A549 (cell line): Measurements from ENCODE around the gene PLEKHF1. TPM values are rescaled to one million over a fixed set of nuclear protein-coding genes. Genes with fewer than 3 reads are reported as not detected.

ENCODE experiments used
- ATAC-seq, 2 experiments: fragments of 200-7000 bp in 1 of 2; fragments of >200 bp in 1 of 2; cut with Nextera tagmentation in 1 of 2; cut with Tn5 transposase in 1 of 2; 3 replicates each; pipeline versions ENCODE4 v1.8.0 to v1.9.1; 2018 to 2020; ENCODE audit warnings: mild to moderate bottlenecking in 1 of 2, moderate library complexity in 1 of 2
- CTCF ChIA-PET: fragments of 300-600 bp; sonication (Branson Sonifier 250); formaldehyde crosslinking; extraction: SDS; loops from one replicate; lab custom pipeline; 2021; ENCODE audit warnings: antibody characterized with exemption, inconsistent platforms; lab: Yijun Ruan, JAX
- POLR2A ChIA-PET: fragments of 350-600 bp; formaldehyde crosslinking; extraction: SDS; loops from one replicate; lab custom pipeline; 2021; ENCODE audit warnings: antibody characterized with exemption, inconsistent platforms; lab: Yijun Ruan, JAX
- DNase-seq, 2 experiments: peaks; one replicate each; pipeline versions ENCODE4 v3.0.0 to v3.0.0-alpha.2; 2011 to 2016; ENCODE audit warnings: low read depth in 1 of 2, low spot score in 1 of 2
- FAIRE-seq: peaks from 2 replicates; lab custom pipeline; 2011; peaks lifted over from hg19 to GRCh38; lab: Jason Lieb, UNC
- H3K27ac ChIP-seq, 2 experiments: fragments of >200 bp; sonication (Bioruptor Twin); formaldehyde crosslinking; 3 replicates each; pipeline ENCODE4 v1.5.1; 2016 to 2017
- H3K4me1 ChIP-seq: fragments of >200 bp; sonication (Bioruptor Twin); formaldehyde crosslinking; 3 replicates; pipeline ENCODE4 v1.6.1; 2016
- H3K4me2 ChIP-seq: fragments of >200 bp; sonication (Bioruptor Twin); formaldehyde crosslinking; 3 replicates; pipeline ENCODE4 v1.6.1; 2016
- H3K4me3 ChIP-seq: fragments of >200 bp; sonication (Bioruptor Twin); formaldehyde crosslinking; 3 replicates; pipeline ENCODE4 v1.5.1; 2016
- H3K9me3 ChIP-seq: fragments of >200 bp; sonication (Bioruptor Twin); formaldehyde crosslinking; 3 replicates; pipeline ENCODE4 v1.6.1; 2016
- EHMT2 ChIP-seq: fragments of 200-600 bp; sonication (generic); IDR thresholded peaks from 2 replicates; pipeline ENCODE4 v1.6.1; 2016; ENCODE audit warnings: antibody characterized with exemption, low read depth, mild to moderate bottlenecking, moderate library complexity
- FOXS1 ChIP-seq: fragments of 250-450 bp; sonication (Bioruptor Pico); IDR thresholded peaks from 2 replicates; pipeline ENCODE4 v1.5.0; 2020; ENCODE audit warnings: mild to moderate bottlenecking, moderate library complexity
- HOXB13 ChIP-seq: fragments of 250-450 bp; sonication (Bioruptor Pico); IDR thresholded peaks from 2 replicates; pipeline ENCODE4 v1.5.0; 2020; ENCODE audit warnings: low read depth, mild to moderate bottlenecking, moderate library complexity
- HOXB5 ChIP-seq: fragments of 250-450 bp; sonication (Bioruptor Pico); IDR thresholded peaks from 2 replicates; pipeline ENCODE4 v1.5.0; 2020; ENCODE audit warnings: mild to moderate bottlenecking, moderate library complexity
- KDM5A ChIP-seq: fragments of 200-600 bp; sonication (generic); IDR thresholded peaks from 2 replicates; pipeline ENCODE4 v1.6.1; 2016; ENCODE audit warnings: antibody characterized with exemption, mild to moderate bottlenecking
- MAFK ChIP-seq: fragments of 450-650 bp; IDR thresholded peaks from 2 replicates; pipeline ENCODE4 v1.6.1; 2014; ENCODE audit not compliant: partially characterized antibody
- NR3C1 ChIP-seq: fragments of >200 bp; sonication (Bioruptor Twin); formaldehyde crosslinking; IDR thresholded peaks from 3 replicates; pipeline ENCODE4 v1.6.1; 2017
- PHF8 ChIP-seq: fragments of 200-600 bp; sonication (generic); IDR thresholded peaks from 2 replicates; pipeline ENCODE4 v1.6.1; 2016; ENCODE audit warnings: low read depth, mild to moderate bottlenecking, antibody characterized with exemption, moderate library complexity, borderline replicate concordance
- RAD21 ChIP-seq, 2 experiments: fragments of >200 bp in 1 of 2; sonication (Bioruptor Twin) in 1 of 2; formaldehyde crosslinking in 1 of 2; IDR thresholded peaks in 1 of 2; conservative IDR thresholded peaks in 1 of 2; 2 replicates in 1 of 2; 3 replicates in 1 of 2; pipeline ENCODE4 v1.6.1; 2012 to 2018; ENCODE audit warnings: inconsistent platforms in 1 of 2
- REST ChIP-seq: fragments of 200-600 bp; sonication (generic); IDR thresholded peaks from 2 replicates; pipeline ENCODE4 v1.6.1; 2016; ENCODE audit warnings: antibody characterized with exemption, mild to moderate bottlenecking, moderate library complexity
- RFX5 ChIP-seq: fragments of 450-650 bp; IDR thresholded peaks from 2 replicates; pipeline ENCODE4 v1.7.1; 2014; ENCODE audit warnings: antibody characterized with exemption, mild to moderate bottlenecking, moderate library complexity
- RNF2 ChIP-seq: fragments of 200-600 bp; sonication (generic); IDR thresholded peaks from 2 replicates; pipeline ENCODE4 v1.6.1; 2016; ENCODE audit warnings: low read depth, mild to moderate bottlenecking, antibody characterized with exemption, moderate library complexity, borderline replicate concordance
- TFCP2L1 ChIP-seq: fragments of 250-450 bp; sonication (Bioruptor Pico); IDR thresholded peaks from 2 replicates; pipeline ENCODE4 v1.5.0; 2021; ENCODE audit warnings: mild to moderate bottlenecking
- TP53 ChIP-seq: fragments of 250-450 bp; sonication (Bioruptor Pico); IDR thresholded peaks from 2 replicates; pipeline ENCODE4 v1.5.0; 2021; ENCODE audit warnings: mild to moderate bottlenecking, moderate library complexity
- ZC3H11A ChIP-seq: fragments of 450-650 bp; IDR thresholded peaks from 2 replicates; pipeline ENCODE4 v1.6.1; 2014; ENCODE audit warnings: antibody characterized with exemption, mild to moderate bottlenecking
- ZFP36 ChIP-seq: fragments of 450-650 bp; IDR thresholded peaks from 2 replicates; pipeline ENCODE4 v1.6.1; 2014; ENCODE audit warnings: borderline replicate concordance; ENCODE audit not compliant: partially characterized antibody
- WGBS: methylation state at CpG from one replicate; pipeline ENCODE4 v1.1.6; 2017; ENCODE audit errors: missing lambda C conversion rate; 5-methylcytosine and 5-hydroxymethylcytosine counted together
- polyA plus RNA-seq, 4 experiments: library from polyadenylated mRNA; depleted of rRNA in 3 of 4; stranded (reverse); fragments of >200 nt; fragmentation: RNase III in 1 of 4; extraction: RNeasy Plus Mini Kit Qiagen cat#74134 plus additional on column Dnase treatment in 1 of 4; gene quantifications; 2 replicates in 3 of 4; 3 replicates in 1 of 4; pipeline ENCODE4 v1.2.3, GENCODE V29; 2011 to 2017
- TF ChIP-seq, protein P1 (sequence below): fragments of 250-450 bp; sonication (Bioruptor Pico); IDR thresholded peaks from 2 replicates; pipeline ENCODE4 v1.5.0; 2021; ENCODE audit warnings: mild to moderate bottlenecking, moderate library complexity, borderline replicate concordance
- TF ChIP-seq, protein P2 (sequence below): IDR thresholded peaks from 2 replicates; pipeline ENCODE4 v1.6.1; 2012; ENCODE audit warnings: low read depth, borderline replicate concordance

The PLEKHF1 gene
- polyA plus RNA-seq, 2 of the 4 experiments (the other 2 are of a cell fraction): 2.1 to 4.1 TPM

GRCh38 chr19:29662278-29662603 is 3.0 kb upstream of the PLEKHF1 start:
- FAIRE-seq (no peak), DNase-seq (no peak), ATAC-seq (no peak)
- H3K4me2 ChIP-seq: no peak overlapping the region
- H3K4me3 ChIP-seq: no peak overlapping the region
- ChIA-PET POLR2A (interaction anchor here (2.6 kb wide), 1 partner anchor 56 kb away, joined by 11 read pairs; the partner anchor contains the start of gene POP4), CTCF (interaction anchor here (1.0 to 8.5 kb wide), 8 partner anchors 10 to 98 kb away, joined by 3 to 110 read pairs (median 4); partner anchors contain the start of gene C19orf12)
- H3K9me3 ChIP-seq: no peaks in the 10 kb centered on the region
- peaks cover 13% of the 10 kb centered on the region for H3K4me1 ChIP-seq
- peak overlapping the region in 1 of 2 experiments; percentile 47; a peak in 3 of 6 replicates for H3K27ac ChIP-seq
- 27% methylated on average over 1 of the region's 1 CpG for WGBS
- TF ChIP-seq, protein P1, sequence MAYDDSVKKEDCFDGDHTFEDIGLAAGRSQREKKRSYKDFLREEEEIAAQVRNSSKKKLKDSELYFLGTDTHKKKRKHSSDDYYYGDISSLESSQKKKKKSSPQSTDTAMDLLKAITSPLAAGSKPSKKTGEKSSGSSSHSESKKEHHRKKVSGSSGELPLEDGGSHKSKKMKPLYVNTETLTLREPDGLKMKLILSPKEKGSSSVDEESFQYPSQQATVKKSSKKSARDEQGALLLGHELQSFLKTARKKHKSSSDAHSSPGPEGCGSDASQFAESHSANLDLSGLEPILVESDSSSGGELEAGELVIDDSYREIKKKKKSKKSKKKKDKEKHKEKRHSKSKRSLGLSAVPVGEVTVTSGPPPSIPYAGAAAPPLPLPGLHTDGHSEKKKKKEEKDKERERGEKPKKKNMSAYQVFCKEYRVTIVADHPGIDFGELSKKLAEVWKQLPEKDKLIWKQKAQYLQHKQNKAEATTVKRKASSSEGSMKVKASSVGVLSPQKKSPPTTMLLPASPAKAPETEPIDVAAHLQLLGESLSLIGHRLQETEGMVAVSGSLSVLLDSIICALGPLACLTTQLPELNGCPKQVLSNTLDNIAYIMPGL: no peak
- TF ChIP-seq MAFK: no peak
- no peak for TF ChIP-seq EHMT2
- TF ChIP-seq NR3C1: no peak
- TF ChIP-seq TP53: no peak
- TF ChIP-seq TFCP2L1 (CRISPR knock-in tag): no peak
- no peak for TF ChIP-seq HOXB13 (CRISPR knock-in tag)
- no peak for TF ChIP-seq ZFP36
- TF ChIP-seq FOXS1: no peak
- TF ChIP-seq RFX5: no peak
- no peak for TF ChIP-seq ZC3H11A
- no peak for TF ChIP-seq KDM5A
- TF ChIP-seq REST: no peak
- TF ChIP-seq HOXB5 (CRISPR knock-in tag): no peak
- TF ChIP-seq RAD21 (conservative IDR thresholded peaks at IDR 0.05 in 1 of 2, IDR thresholded peaks at IDR 0.05 in 1 of 2): no peak
- TF ChIP-seq PHF8: no peak
- TF ChIP-seq, all 56 proteins: peak for 0

DNA sequence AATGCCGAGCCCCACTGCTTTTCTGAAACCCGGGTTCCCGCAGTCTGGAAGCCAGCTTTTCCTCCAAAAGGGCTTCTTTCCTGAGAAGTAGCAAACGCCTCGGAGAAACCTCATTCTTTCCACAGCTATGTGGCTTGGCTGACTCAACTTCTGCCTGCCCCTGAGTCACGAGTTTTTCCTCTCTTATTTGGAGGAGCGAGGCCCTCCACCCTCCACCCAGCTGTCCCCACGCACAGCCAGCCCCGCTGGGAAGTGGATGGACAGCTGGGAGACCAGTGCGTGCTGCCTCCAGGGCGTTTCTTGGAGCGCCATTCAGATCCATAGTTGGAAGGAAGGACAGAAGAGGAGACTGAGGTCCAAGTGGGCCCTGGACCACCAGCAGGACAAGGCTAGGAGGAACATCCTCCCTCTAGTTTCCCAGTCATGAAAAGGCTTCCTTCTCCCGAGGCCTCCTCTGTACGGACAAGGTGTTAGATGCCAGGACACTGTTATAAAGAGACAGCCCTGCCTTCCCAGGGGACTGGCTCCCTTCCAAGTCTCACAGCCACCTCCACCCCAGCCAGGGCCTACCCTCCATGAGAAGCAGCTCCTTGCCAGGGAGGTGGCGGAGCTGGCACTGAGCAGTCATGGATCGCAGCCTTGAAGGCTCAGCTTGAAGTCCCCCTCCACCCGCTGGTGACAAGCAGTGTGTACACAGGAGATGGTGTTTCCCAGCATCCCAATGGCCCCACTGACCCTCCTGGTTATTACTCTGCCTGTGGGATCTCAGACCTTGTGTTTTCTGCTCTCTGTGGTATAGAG is 2.5 kb upstream of the PLEKHF1 start:
- H3K4me1 ChIP-seq: peaks cover 13% of the 10 kb centered on the region
- TF ChIP-seq RNF2: no peak
- TF ChIP-seq TP53: no peak
- TF ChIP-seq, protein P2, sequence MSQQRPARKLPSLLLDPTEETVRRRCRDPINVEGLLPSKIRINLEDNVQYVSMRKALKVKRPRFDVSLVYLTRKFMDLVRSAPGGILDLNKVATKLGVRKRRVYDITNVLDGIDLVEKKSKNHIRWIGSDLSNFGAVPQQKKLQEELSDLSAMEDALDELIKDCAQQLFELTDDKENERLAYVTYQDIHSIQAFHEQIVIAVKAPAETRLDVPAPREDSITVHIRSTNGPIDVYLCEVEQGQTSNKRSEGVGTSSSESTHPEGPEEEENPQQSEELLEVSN: no peak
- no peak for TF ChIP-seq RAD21 (conservative IDR thresholded peaks at IDR 0.05 in 1 of 2, IDR thresholded peaks at IDR 0.05 in 1 of 2)
- no peaks in the 10 kb centered on the region for H3K9me3 ChIP-seq
- ChIA-PET POLR2A (interaction anchor here (2.6 kb wide), 1 partner anchor 57 kb away, joined by 11 read pairs; the partner anchor contains the start of gene POP4), CTCF (interaction anchor here (0.6 to 8.5 kb wide), 11 partner anchors 10 to 151 kb away, joined by 3 to 110 read pairs (median 4); partner anchors contain the start of gene C19orf12)
- ATAC-seq (no peak), DNase-seq (peak in 1 of 2 experiments; percentile 33), FAIRE-seq (no peak)
- 63% methylated on average over 17 of the region's 17 CpGs for WGBS
- H3K4me3 ChIP-seq: no peak overlapping the region
- no peak overlapping the region for H3K4me2 ChIP-seq
- peak overlapping the region in 1 of 2 experiments; percentile 47; a peak in 3 of 6 replicates for H3K27ac ChIP-seq
